HPDE6-E6E7 (cell line): ENCODE measurements around the gene BRD2.

Source experiments
- DNase-seq: peaks from one replicate; pipeline ENCODE4 v3.0.0; 2011; ENCODE audit warnings: missing footprints; ENCODE audit errors: extremely low spot score

Gene BRD2

DNA sequence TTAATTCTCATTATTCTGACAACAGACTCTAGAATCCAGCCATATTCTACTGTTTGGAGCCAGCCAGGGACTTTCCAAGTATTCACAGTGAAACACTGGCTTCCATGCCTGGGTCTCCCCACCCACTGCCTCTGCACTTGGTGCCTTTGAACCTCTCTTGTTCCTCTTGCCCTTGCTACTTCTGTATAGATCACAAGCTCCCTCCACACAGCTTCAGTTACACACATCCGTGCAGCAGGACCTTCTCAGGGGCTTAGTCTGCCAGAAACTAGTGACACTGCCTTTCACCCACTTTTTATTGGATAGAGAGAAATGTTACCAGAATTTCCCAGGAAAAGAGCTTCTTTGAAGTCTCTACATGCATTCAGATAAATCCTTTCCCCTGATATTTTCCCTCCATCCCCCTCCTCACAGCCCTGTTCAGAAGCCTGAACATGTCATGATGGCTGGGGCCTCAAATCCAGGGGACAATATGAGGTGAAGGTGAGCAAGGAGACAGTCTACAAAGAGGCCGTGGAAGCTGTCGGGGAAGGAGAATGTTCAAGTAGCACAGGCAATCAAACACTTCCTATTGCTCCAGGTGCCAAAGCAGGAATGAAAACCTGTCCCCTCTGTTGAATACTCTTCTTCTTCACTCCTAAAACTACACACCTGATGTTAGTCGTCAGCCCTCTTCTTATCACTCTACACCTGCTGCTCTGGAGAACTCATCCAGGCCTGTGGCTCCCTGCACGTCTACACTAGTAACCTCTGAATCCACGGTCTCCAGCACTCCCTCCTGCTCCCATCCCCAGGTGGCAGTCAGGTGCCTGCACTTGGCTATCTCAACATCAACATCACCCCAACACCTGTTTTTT is 61.2 kb downstream of the BRD2 start:
- no peak for DNase-seq

- no peak for DNase-seq
Observed at GRCh38 chr6:33030245-33030644, 61.9 kb downstream of the BRD2 start.
